Left forelimb (tissue), 1 donor: ENCODE data around the gene CDC25A.
"Not testable (repeated sequence)": the region's sequence is repeated elsewhere in the genome, so short reads cannot be mapped to it uniquely, and the experiment has no call there.

Experiments
- DNase-seq: peaks from one replicate; pipeline ENCODE4 v3.0.0-alpha.2; 2018; ENCODE audit warnings: low spot score

CDC25A gene

DNA sequence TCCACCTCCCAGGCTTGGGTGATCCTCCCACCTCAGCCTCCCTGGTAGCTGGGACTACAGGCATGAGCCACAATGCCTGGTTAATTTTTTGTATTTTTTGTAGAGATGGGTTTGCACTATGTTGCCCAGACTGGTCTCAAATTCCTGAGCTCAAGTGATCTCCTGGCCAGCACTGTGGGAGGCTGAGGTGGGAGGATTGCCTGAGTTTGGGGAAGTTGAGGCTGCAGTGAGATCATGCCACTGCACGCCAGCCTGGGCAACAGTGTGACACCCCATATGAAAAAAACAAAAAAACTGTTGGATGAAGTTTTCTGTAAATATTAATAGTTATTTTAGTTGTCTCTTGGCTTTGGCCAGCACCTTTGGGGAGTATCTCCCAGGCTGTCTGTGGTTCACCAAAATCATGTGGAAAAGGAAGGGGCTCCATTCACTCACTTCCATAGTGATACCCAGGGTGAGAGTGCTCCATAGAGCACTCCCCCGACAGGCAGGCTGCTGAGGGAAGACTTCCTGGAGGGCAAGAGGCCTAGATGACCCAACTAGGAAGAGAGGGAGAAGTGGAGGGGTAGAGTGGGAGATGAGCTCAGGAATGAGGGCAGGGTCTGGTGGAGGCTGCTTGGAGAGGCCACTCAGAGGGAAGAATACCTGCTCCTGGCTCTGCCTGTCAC lies 47.1 kb downstream of the CDC25A start:
- no peak for DNase-seq

- no peak for DNase-seq
Measured at GRCh38 chr3:48140336-48140757, 47.9 kb downstream of the CDC25A start.

- DNase-seq, result no peak
Measured at GRCh38 chr3:48137425-48137999, 50.7 kb downstream of the CDC25A start.

- DNase-seq, result no peak
Measured at GRCh38 chr3:48135552-48136495, 52.4 kb downstream of the CDC25A start.

- DNase-seq, result peak; percentile 83
Measured at GRCh38 chr3:48130321-48130904, 57.8 kb downstream of the CDC25A start.

DNA sequence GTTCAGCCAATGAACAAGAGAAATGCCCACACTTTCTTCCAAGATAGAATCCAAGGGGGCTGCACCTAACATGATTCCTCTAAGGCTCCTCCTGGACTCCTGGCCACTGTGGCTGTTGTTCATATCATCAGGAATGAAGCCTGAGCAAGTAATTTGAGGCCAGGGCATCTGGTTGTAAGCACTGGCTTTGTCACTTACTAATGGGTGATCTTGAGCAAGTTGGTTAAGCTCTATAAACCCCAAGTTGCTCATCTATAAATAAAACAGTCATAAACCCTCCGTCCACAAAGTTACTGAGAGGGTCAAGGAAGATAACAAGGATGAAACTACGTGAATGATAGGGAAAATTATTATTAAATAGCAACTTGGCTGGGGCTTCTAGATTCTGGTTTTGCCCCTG lies 58.3 kb downstream of the CDC25A start:
- no peak for DNase-seq

- DNase-seq, result no peak
Measured at GRCh38 chr3:48128774-48129173, 59.4 kb downstream of the CDC25A start.

DNA sequence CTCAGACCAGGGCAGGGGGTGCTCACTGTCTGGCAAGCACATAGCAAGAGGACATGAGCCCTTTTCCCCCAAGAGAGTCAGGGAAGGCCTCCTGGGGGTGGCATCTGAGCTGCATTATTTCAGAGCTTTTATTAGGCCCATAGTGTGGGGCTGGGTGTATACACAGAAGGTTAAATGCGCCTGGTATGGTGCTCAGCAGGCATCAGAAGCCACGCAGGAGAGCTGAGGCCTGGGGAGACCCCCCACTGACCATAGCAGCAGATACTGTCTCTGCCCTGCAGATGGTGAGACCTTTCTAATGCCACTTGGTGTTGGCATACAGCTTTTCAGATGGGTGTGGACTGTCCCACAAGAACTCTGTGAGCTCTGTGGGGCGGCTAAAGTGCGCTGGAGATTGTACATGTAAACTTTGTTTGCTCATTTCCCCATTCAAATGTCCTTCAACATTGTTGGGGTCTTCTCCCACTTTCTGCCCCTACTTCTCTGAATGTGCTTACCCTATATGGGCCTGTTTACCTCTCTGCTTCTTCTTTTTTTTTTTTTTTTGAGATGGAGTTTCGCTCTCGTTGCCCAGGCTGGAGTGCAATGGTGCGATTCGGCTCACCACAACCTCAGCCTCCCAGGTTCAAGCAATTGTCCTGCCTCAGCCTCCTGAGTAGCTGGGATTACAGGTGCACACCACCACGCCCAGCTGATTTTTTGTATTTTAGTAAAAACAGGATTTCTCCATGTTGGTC lies 62.2 kb downstream of the CDC25A start:
- DNase-seq, result no peak

DNA sequence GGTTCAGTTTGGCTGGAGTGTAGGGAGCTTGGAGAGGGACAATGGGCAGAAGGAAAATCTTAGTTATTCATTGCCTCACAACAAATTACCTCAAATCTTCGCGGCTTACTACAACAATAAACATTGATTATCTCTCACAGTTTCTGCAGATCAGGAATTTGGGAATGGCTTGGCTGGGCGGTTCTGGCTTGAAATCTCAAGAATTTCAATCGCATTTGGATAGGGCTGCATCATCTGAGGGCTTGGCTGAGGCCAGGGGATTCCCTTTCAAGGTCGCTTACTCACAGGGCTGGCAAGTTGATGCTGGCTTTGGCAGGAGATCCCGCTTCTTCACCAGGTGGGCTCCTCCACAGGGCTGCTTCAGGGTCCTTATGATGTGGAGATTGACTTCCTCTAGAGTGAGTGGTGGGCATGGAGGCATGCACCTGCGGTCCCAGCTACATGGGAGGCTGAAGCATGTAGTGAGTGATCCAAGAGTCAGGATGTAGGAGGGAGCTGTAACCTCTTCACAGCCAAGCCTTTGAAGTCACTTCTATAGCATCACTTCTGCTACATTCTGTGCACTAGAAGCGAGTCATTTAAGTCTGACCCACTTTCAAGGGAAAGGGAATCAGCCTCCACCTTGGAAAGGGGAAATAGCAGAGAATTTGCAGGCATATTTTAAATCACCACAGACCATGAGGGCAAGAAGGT lies 63.1 kb downstream of the CDC25A start:
- no peak for DNase-seq

DNA sequence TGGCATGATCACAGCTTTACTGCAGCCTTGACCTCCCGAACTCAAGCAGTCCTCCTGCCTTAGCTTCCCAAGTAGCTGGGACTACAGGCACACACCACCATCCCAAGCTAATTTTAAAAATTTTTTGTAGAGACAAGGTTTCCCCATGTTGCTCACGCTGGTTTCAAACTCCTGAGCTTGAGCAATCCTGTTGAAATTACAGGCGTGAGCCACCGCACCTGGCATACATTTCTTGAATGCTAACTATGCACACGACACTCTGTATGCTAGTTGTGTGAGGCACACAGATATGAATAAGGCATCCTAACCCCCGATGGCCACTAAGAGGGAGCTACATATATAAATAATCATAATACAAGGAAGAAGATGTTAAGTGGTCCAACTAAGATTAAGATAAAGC lies 64.9 kb downstream of the CDC25A start:
- no peak for DNase-seq

DNA sequence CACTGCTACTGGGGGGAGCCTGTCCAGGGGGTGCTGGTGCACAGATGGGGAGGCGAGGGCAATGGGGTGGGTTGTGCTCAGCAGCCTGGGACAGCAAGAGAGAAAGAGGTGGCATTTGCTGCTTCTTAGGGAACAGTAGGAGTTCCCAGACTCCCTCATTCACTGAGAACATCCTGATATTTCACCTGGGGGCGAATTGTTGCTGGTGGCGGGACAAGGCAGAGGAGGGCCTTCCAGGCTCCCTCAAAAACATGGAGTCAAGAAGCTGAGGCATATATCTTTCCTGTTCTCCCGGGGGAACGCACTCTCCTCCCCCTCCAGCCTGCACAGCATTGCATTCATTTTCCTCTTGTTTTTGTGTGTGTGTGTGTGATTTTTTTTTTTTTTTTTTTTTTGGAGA lies 65.7 kb downstream of the CDC25A start:
- DNase-seq, result no peak

GRCh38 chr3:48120223-48120622 lies 68.0 kb downstream of the CDC25A start:
- no peak for DNase-seq

- no peak for DNase-seq
Measured at GRCh38 chr3:48119505-48120193, 68.6 kb downstream of the CDC25A start.

- DNase-seq, result no peak
Measured at GRCh38 chr3:48118928-48119327, 69.3 kb downstream of the CDC25A start.

GRCh38 chr3:48118322-48118721 lies 69.9 kb downstream of the CDC25A start:
- no peak for DNase-seq

GRCh38 chr3:48112813-48113212 lies 75.4 kb downstream of the CDC25A start:
- no peak for DNase-seq

DNA sequence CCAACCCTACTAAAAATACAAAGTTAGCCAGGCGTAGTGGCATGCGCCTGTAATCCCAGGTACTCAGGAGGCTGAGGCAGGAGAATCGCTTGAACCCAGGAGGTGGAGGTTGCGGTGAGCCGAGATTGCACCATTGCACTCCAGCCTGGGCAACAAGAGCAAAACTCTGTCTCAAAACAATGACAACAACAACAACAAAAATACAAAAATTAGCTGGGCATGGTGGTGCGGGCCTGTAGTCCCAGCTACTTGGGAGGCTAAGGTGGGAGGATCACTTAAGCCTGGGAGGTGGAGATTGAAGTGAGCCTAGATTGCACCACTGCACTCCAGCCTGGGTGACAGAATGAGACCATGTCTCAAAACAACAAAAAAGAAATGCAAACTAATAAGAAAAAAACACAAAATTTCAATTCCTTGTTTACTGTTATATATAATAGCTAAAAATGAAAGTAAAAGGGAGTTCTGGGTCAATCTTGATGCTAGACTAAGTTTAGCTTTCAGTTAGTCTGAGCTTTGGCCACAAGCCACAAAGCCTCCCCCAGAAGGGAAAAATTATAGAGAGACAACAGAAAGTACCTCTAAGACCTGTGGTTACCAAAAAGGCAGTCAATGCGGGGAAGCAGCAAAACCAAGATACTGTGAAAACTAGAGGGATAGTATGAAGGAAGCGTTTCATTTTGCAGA lies 76.0 kb downstream of the CDC25A start:
- not testable (repeated sequence) for DNase-seq

DNA sequence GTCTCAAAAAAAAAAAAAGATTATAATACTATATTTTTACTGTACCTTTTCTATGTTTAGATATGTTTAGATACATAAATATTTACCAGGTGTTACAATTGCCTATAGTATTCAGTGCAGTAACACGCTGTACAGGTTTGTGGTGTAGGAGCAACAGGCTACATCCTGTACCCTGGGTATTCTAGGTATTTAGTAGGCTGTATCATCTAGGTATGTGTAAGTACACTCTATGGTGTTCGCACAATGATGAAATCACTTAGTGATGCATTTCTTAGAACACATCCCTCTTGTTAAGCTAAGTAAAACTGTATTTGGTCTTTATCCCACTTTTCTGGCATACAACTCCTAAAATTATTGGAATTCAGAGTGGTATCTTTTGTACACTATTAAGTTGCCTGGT lies 77.8 kb downstream of the CDC25A start:
- DNase-seq, result no peak

GRCh38 chr3:48107227-48107626 lies 81.0 kb downstream of the CDC25A start:
- no peak for DNase-seq
